ENCODE measurements around the gene DDAH2.

DDAH2 gene

DNA sequence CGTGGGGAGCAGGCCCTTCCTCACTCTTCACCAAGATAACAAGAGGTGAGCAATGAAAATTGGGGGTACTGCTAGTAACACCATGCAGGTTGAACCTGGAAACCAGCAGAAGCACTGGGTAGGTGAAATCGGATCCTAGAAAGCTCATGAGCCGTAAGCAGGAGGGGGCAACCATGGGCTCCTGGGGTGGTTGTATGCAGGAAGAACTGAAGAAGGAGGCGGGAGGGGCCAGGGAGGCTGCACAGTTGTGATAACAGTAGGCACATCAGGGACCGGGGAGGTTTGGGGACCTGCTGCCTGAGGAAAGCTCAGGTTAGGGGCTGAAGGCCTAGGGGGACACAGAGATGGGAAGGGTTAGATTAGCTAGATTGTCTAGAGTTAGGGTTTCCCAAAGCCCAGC is 42.6 kb downstream of the DDAH2 start:
- peaks cover 46% of the 10 kb centered on the region for H3K36me3 Mint-ChIP-seq (ENCODE audit: low read depth)
- no peaks in the 10 kb centered on the region for H3K27me3 Mint-ChIP-seq (ENCODE audit: low read depth)
- peaks cover 21% of the 10 kb centered on the region for H3K4me1 Mint-ChIP-seq
- no peaks in the 10 kb centered on the region for H3K9me3 Mint-ChIP-seq
- no peak overlapping the region for H3K4me3 Mint-ChIP-seq
- no peak overlapping the region for H3K27ac Mint-ChIP-seq
- TF ChIP-seq, protein P1, sequence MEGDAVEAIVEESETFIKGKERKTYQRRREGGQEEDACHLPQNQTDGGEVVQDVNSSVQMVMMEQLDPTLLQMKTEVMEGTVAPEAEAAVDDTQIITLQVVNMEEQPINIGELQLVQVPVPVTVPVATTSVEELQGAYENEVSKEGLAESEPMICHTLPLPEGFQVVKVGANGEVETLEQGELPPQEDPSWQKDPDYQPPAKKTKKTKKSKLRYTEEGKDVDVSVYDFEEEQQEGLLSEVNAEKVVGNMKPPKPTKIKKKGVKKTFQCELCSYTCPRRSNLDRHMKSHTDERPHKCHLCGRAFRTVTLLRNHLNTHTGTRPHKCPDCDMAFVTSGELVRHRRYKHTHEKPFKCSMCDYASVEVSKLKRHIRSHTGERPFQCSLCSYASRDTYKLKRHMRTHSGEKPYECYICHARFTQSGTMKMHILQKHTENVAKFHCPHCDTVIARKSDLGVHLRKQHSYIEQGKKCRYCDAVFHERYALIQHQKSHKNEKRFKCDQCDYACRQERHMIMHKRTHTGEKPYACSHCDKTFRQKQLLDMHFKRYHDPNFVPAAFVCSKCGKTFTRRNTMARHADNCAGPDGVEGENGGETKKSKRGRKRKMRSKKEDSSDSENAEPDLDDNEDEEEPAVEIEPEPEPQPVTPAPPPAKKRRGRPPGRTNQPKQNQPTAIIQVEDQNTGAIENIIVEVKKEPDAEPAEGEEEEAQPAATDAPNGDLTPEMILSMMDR (IDR thresholded peaks at IDR 0.05; ENCODE audit: unreplicated experiment in 3 of 3): no peak

DNA sequence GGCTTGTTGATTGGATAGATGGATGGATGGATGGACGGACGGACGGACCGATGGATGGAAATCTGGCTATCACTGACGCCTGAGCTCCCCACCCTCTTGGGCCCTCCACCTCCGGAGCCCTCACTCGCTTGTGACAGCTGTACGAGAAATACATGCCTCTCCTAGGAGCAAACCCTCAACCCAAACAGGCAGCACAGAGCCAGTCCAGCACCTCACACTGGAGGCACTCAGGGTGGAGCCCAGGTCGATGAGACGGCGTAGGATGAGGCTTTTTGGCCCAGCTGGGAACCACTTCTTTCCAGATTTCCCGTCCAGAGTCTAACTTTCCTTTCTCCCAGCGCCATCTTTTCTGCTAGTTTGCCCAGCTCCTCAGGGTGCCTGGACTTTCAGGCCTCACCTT is 45.5 kb downstream of the DDAH2 start:
- Mint-ChIP-seq H3K4me3 (peak overlapping the region; percentile 79 to 83 (median 80)), H3K36me3 (ENCODE audit: low read depth) (peaks cover 31% of the 10 kb centered on the region), H3K27ac (peak overlapping the region; percentile 31 to 69 (median 48)), H3K9me3 (no peaks in the 10 kb centered on the region), H3K27me3 (ENCODE audit: low read depth) (no peaks in the 10 kb centered on the region), H3K4me1 (peaks cover 33% of the 10 kb centered on the region)
- TF ChIP-seq, protein P1 (IDR thresholded peaks at IDR 0.05; ENCODE audit: unreplicated experiment in 3 of 3): no peak

DNA sequence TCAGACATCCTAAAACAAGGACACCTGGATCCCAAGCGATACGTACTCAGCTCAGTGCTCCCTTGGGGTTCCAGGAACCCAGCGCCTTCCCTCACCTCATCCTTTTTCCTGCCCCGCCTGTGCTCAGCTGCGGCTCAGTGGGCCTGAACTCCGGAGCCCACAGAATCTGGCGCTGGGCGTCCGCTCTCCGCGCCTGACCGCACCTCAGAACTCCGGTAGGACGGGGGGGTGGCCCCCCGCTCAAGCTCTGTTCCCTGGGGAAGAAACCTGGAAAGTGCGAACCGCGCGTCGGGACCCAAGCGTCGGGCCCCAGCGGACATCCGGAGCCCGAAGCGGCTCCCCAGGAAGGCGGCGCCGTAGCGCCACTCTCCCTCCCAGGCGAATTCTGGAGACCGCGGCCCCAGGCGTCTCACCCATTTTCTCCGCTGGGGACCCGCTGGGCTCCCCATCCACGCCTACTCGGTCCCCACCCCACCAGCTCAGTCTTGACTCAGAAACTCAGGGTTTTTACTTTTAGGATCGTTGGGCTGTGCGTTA is 47.9 kb downstream of the DDAH2 start:
- Mint-ChIP-seq H3K9me3 (no peaks in the 10 kb centered on the region), H3K4me3 (peak overlapping the region; percentile 82 to 83 (median 83)), H3K27me3 (ENCODE audit: low read depth) (no peaks in the 10 kb centered on the region), H3K27ac (peak overlapping the region; percentile 65 to 75 (median 73)), H3K36me3 (ENCODE audit: low read depth) (peaks cover 13% of the 10 kb centered on the region), H3K4me1 (peaks cover 26% of the 10 kb centered on the region)
- TF ChIP-seq, protein P1 (IDR thresholded peaks at IDR 0.05; ENCODE audit: unreplicated experiment in 3 of 3): no peak

DNA sequence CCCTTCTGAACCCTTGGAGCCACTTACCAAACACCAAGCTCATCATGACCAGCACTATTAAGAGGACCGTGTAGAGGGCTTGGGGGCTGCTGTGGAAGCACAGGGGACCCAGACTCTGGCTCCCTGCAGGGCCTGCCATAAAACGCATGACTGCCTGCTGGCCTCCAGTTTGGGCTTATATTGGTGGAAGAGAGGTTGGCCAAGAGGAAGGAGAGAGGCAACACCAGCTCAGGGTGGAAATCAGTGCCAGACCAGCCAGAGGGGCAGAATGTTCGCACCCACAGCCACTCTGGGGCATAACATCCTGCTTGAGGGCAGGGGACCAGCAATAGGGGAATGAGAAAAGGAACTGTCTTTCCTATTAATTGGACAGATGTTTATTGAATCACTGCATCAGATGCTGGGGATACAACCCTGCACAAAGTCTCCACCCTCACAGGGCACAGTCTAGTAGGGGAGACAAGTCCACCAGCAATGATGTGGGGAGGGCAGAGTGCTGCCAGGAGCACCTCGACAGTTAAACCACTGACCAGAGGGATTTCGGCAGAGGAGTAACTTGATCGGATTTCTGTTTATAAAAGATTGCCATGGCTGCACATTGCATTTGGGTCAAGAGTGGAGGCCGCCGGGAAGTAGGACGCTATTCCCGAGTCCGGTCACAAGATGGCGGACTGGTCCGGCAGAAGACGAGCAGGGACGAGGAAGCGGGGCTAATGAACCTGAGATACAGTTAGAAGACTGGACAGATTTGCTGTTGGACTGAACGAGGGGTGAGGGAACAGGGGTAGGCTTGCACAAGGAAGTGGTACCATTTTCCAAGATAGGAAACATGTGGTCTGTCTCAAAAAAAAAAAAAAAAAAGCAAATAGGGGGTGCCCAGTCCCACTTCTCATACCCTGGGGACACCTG is 48.6 kb downstream of the DDAH2 start, which contains the start of gene LY6G5C:
Gene LY6G5C, minus strand, starts transcription at position 842 of the 909 bp plus-strand sequence. Its CDS starts 694 bp downstream, at position 148.
- Mint-ChIP-seq H3K4me3 (peak within 1 kb of the TSS; percentile 82 to 83 (median 83)), H3K27ac (peak within 1 kb of the TSS; percentile 65 to 75 (median 73)), H3K4me1 (peaks cover 26% of the 10 kb centered on the region), H3K9me3 (no peaks in the 10 kb centered on the region), H3K36me3 (ENCODE audit: low read depth) (peaks cover 6% of the 10 kb centered on the region), H3K27me3 (ENCODE audit: low read depth) (no peaks in the 10 kb centered on the region)
- TF ChIP-seq, protein P1 (IDR thresholded peaks at IDR 0.05; ENCODE audit: unreplicated experiment in 3 of 3): peak; percentile 71 to 81 (median 74)

DNA sequence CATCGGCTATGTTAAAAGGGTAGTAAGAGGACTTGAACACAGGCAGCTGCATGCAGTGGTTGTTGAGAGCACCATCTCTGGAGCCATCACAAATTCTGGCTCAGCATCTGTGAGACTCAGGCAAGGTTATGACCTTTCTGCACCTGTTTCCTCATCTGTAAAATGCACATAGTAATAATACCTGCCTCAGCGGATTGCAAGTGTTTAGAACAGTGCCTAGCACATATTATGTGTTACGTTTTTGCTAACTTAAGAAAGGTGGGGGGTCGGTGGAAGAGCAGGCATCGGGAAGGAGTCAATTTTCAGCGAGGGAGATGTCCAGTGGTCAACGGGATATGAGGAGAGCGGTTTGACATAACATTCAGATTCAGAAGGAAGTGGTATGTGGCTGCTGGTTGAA is 51.1 kb downstream of the DDAH2 start:
- TF ChIP-seq, protein P1 (IDR thresholded peaks at IDR 0.05; ENCODE audit: unreplicated experiment in 3 of 3): no peak
- Mint-ChIP-seq H3K27ac (no peak overlapping the region), H3K36me3 (ENCODE audit: low read depth) (peaks cover 4% of the 10 kb centered on the region), H3K9me3 (no peaks in the 10 kb centered on the region), H3K27me3 (ENCODE audit: low read depth) (no peaks in the 10 kb centered on the region), H3K4me1 (peaks cover 15% of the 10 kb centered on the region), H3K4me3 (no peak overlapping the region)
